Fibroblast of lung (primary cell): ENCODE data around the gene MAP2K6.

Experiments used
- EZH2 ChIP-seq: IDR thresholded peaks from 2 replicates; pipeline ENCODE4 v1.5.1; 2012; ENCODE audit warnings: low read length, control low read depth, mild to moderate bottlenecking; ENCODE audit errors: missing control alignments
- TF ChIP-seq, protein P1 (sequence below), 2 donors: IDR thresholded peaks in 1 of 2; conservative IDR thresholded peaks in 1 of 2; 1 replicate in 1 of 2; 2 replicates in 1 of 2; pipeline ENCODE4 v1.5.1; 2011 to 2012; ENCODE audit warnings: low read length in 2 of 2, control low read depth in 1 of 2, inconsistent platforms in 1 of 2, low read depth in 1 of 2, mild to moderate bottlenecking in 1 of 2

DNA sequence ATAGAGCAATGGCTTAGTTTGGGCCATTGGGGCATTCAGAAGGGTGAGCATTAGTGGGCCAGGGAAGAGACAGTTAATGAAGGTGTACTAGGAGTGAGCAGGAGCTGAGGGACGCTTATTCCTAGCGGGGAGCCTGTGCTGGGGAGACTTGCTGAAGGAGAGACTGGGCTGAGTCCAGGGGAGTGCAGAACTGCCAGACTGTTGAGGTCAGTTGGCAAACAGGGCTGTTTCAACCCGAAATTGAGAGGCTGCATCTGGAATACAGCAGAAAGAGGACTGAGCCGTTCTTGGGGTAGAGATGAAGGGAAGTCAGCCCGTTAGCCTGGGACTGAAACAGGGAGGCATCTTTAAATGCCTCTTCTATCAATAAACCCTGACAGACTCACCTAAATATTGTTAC is 33.2 kb downstream of the MAP2K6 start:
- TF ChIP-seq, protein P1, sequence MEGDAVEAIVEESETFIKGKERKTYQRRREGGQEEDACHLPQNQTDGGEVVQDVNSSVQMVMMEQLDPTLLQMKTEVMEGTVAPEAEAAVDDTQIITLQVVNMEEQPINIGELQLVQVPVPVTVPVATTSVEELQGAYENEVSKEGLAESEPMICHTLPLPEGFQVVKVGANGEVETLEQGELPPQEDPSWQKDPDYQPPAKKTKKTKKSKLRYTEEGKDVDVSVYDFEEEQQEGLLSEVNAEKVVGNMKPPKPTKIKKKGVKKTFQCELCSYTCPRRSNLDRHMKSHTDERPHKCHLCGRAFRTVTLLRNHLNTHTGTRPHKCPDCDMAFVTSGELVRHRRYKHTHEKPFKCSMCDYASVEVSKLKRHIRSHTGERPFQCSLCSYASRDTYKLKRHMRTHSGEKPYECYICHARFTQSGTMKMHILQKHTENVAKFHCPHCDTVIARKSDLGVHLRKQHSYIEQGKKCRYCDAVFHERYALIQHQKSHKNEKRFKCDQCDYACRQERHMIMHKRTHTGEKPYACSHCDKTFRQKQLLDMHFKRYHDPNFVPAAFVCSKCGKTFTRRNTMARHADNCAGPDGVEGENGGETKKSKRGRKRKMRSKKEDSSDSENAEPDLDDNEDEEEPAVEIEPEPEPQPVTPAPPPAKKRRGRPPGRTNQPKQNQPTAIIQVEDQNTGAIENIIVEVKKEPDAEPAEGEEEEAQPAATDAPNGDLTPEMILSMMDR (conservative IDR thresholded peaks at IDR 0.05 in 1 of 2, IDR thresholded peaks at IDR 0.05 in 1 of 2; ENCODE audit: low read depth in 1 of 2, low read length in 2 of 2): no peak
- TF ChIP-seq EZH2: no peak
